ENCODE results near the gene KIF15. TPM values are rescaled to one million over a fixed set of nuclear protein-coding genes. Genes with fewer than 3 reads are reported as not detected.

KIF15 gene
- polyA plus RNA-seq, 3 donors, result 0.15 to 0.16 TPM; not detected in 1

GRCh38 chr3:44867421-44868111, 106.0 kb downstream of the KIF15 start:
- peaks cover 2% of the 10 kb centered on the region for H3K79me2 ChIP-seq (ENCODE audit: insufficient read depth, low read length)
- H3K4me2 ChIP-seq (replicated peaks; ENCODE audit: extremely low read depth, low read length, poor library complexity, severe bottlenecking), result no peak overlapping the region
- no peak overlapping the region for H3K9ac ChIP-seq (ENCODE audit: insufficient read depth, low read length, poor library complexity, severe bottlenecking)
- peaks cover 0 to 5% (median under 1%) of the 10 kb centered on the region in 3 donors for H3K27me3 Mint-ChIP-seq (ENCODE audit: low read depth in 3 of 3)
- H4K20me1 ChIP-seq (ENCODE audit: insufficient read depth, low read length), result no peaks in the 10 kb centered on the region
- WGBS (ENCODE audit: insufficient coverage), result no CpG with 5 or more reads among the region's 7 CpGs
- no peak overlapping the region for H2AFZ ChIP-seq (ENCODE audit: insufficient read depth, low read depth, low read length, poor library complexity, severe bottlenecking)
- no peak overlapping the region for H3K27ac ChIP-seq (ENCODE audit: low read depth in 1 of 2, low read length in 2 of 2)
- no peak for DNase-seq
- H3K36me3 Mint-ChIP-seq, result peaks cover 8 to 17% of the 10 kb centered on the region in 2 donors
- intact Hi-C loops (cut with micrococcal nuclease), result no loop called here
- H3K9me3 ChIP-seq (replicated peaks in 1 of 2; ENCODE audit: control insufficient read depth in 1 of 2, insufficient read depth in 1 of 2, low read length in 2 of 2), result no peaks in the 10 kb centered on the region
- peaks cover 2 to 3% of the 10 kb centered on the region in 2 donors for H3K4me1 ChIP-seq (ENCODE audit: control insufficient read depth in 1 of 2, insufficient read depth in 2 of 2, low read length in 2 of 2)
- H3K4me3 ChIP-seq (replicated peaks in 1 of 3; ENCODE audit: low read depth in 2 of 3, low read length in 3 of 3), result no peak overlapping the region
- no peak overlapping the region for H3K4me3 Mint-ChIP-seq
- no peaks in the 10 kb centered on the region for H3K27me3 ChIP-seq (ENCODE audit: control insufficient read depth in 2 of 2, insufficient read depth in 2 of 2, low read length in 2 of 2)
- H3K27ac Mint-ChIP-seq, result peak overlapping the region in 1 of 7 donors; percentile 55
- no peak for TF ChIP-seq CTCF (IDR thresholded peaks at IDR 0.05)
- H3K9me3 Mint-ChIP-seq, result peaks cover 0 to 9% (median 0%) of the 10 kb centered on the region in 7 donors
- H3K4me1 Mint-ChIP-seq, result peaks cover 10% of the 10 kb centered on the region
- H3K36me3 ChIP-seq (replicated peaks in 1 of 2; ENCODE audit: control insufficient read depth in 1 of 2, insufficient read depth in 2 of 2, low read length in 2 of 2), result peaks cover 0 to 8% of the 10 kb centered on the region in 2 donors

- H3K9me3 ChIP-seq (replicated peaks in 1 of 2; ENCODE audit: control insufficient read depth in 1 of 2, insufficient read depth in 1 of 2, low read length in 2 of 2), result no peaks in the 10 kb centered on the region
- Mint-ChIP-seq H3K4me3 (no peak overlapping the region), H3K4me1 (no peaks in the 10 kb centered on the region), H3K27me3 (ENCODE audit: low read depth in 3 of 3) (peaks cover 0 to 5% (median 3%) of the 10 kb centered on the region in 3 donors), H3K9me3 (peaks cover 0 to 12% (median 2%) of the 10 kb centered on the region in 7 donors), H3K36me3 (peaks cover 8 to 13% of the 10 kb centered on the region in 2 donors), H3K27ac (no peak overlapping the region)
- 94% methylated on average over 4 of the region's 8 CpGs for WGBS (ENCODE audit: insufficient coverage)
- H3K27ac ChIP-seq (ENCODE audit: low read depth in 1 of 2, low read length in 2 of 2), result no peak overlapping the region
- H2AFZ ChIP-seq (ENCODE audit: insufficient read depth, low read depth, low read length, poor library complexity, severe bottlenecking), result no peak overlapping the region
- intact Hi-C loops (cut with micrococcal nuclease), result no loop called here
- no peak overlapping the region for H3K4me3 ChIP-seq (replicated peaks in 1 of 3; ENCODE audit: low read depth in 2 of 3, low read length in 3 of 3)
- no peak for DNase-seq
- peaks cover 0 to 8% of the 10 kb centered on the region in 2 donors for H3K36me3 ChIP-seq (replicated peaks in 1 of 2; ENCODE audit: control insufficient read depth in 1 of 2, insufficient read depth in 2 of 2, low read length in 2 of 2)
- no peaks in the 10 kb centered on the region for H4K20me1 ChIP-seq (ENCODE audit: insufficient read depth, low read length)
- no peak for TF ChIP-seq CTCF (IDR thresholded peaks at IDR 0.05)
- no peaks in the 10 kb centered on the region for H3K27me3 ChIP-seq (ENCODE audit: control insufficient read depth in 2 of 2, insufficient read depth in 2 of 2, low read length in 2 of 2)
- no peaks in the 10 kb centered on the region for H3K79me2 ChIP-seq (ENCODE audit: insufficient read depth, low read length)
- no peak overlapping the region for H3K9ac ChIP-seq (ENCODE audit: insufficient read depth, low read length, poor library complexity, severe bottlenecking)
- H3K4me2 ChIP-seq (replicated peaks; ENCODE audit: extremely low read depth, low read length, poor library complexity, severe bottlenecking), result no peak overlapping the region
- H3K4me1 ChIP-seq (ENCODE audit: control insufficient read depth in 1 of 2, insufficient read depth in 2 of 2, low read length in 2 of 2), result no peaks in the 10 kb centered on the region
Observed at GRCh38 chr3:44870375-44871061, 108.9 kb downstream of the KIF15 start.
